GM19455 (cell line): ENCODE data around the gene PPP2R5C.
"Not testable (repeated sequence)": the region's sequence is repeated elsewhere in the genome, so short reads cannot be mapped to it uniquely, and the experiment has no call there.

Experiments
- ATAC-seq: cut with Tn5 transposase; IDR thresholded peaks from one replicate; pipeline ENCODE4 v1.9.1; 2021; ENCODE audit not compliant: unreplicated experiment

PPP2R5C gene

GRCh38 chr14:101761032-101761880 lies at the start of gene PPP2R5C:
TSS of gene PPP2R5C (plus strand) at chr14:101761709. CDS start at chr14:101761894, 185 bp downstream.
- ATAC-seq: peak; percentile 62

DNA sequence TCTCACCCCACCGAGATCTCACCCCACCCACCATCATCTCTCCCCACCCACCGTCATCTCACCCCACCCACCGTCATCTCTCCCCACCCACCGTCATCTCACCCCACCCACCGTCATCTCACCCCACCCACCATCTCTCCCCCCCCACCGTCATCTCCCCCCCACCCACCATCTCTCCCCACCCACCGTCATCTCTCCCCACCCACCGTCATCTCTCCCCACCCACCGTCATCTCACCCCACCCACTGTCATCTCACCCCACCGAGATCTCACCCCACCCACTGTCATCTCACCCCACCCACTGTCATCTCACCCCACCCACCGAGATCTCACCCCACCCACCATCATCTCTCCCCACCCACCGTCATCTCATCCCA lies 49.7 kb upstream of the PPP2R5C start:
- not testable (repeated sequence) for ATAC-seq

DNA sequence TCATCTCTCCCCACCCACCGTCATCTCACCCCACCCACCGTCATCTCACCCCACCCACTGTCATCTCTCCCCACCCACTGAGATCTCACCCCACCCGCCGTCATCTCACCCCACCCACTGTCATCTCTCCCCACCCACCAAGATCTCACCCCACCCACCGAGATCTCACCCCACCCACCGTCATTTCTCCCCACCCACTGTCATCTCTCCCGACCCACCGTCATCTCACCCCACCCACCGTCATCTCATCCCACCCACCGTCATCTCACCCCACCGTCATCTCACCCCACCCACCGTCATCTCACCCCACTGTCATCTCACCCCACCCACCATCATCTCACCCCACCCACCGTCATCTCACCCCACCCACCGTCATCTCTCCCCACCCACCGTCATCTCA lies 49.2 kb upstream of the PPP2R5C start:
- ATAC-seq: not testable (repeated sequence)

GRCh38 chr14:101713091-101713490 lies 48.4 kb upstream of the PPP2R5C start:
- not testable (repeated sequence) for ATAC-seq

DNA sequence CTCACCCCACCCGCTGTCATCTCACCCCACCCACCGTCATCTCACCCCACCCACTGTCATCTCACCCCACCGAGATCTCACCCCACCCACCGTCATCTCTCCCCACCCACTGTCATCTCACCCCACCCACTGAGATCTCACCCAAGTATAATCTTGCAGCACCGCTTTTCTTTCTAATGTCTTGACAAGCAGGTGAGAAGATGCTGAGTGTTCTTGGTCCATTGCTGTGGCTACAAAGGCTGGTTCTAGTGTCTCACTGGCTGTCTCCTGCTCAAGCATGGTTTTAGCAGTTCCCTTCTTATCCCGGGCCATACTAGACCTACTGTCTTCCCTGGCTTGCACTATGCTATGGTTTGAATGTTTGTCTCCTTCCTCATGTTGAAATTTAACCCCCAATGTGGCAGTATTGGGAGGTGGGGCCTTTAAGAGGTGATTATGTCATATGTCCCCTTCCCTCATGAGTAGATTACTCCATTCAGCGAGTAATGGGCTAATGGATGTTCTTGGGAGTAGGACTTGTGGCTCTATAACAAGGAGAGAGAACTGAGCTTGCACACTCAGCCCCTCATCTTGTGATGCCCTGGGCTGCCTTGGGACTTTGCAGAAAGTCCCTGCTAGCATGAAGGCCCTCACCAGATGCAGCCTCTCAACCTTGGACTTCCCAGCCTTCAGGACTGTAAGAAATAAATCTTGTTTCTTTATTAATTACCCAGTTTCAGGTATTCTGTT lies 47.7 kb upstream of the PPP2R5C start:
- no peak for ATAC-seq

- ATAC-seq: no peak
Observed at GRCh38 chr14:101714394-101714793, 47.1 kb upstream of the PPP2R5C start.

DNA sequence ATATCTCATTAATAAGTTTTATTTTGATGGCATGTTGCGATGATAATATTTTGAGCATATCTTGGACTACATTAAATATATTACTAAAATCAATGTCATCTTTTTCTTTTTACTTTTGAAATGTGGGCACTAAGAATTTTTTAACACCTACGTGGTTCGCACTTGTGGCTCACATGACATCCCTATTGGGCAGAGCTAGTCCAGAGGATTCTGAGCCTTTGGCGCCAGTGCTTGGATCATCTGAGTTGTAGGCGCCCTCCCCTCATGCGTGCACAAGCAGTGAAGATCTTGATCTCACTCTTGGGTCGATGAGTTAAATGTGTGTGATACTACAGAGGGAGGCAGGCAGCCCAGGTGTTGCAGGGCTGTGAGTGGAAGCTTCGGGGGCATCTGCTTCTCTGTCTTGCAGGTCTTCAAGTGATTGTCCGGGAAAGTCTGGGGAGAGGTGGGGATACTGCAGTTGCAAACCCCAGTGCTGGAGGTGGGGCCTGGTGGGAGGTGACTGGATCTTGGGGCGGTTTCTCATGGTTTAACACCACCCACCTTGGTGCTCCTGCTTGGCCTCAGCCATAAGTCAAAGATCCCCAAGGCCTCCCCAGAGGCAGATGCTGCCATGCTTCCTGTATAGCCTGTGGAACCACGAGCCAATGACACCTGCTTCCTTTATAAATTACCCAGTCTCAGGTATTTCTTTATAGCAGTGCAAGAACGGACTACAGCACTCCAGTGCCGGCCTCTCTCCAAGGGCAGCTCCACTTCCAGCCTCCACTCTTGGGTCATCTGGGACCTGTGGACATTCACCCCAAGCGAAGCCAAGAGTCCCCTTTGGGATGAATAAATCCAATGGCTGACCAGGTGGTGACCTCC lies 46.1 kb upstream of the PPP2R5C start:
- ATAC-seq: no peak

- ATAC-seq: no peak
Observed at GRCh38 chr14:101716077-101716950, 45.2 kb upstream of the PPP2R5C start.

DNA sequence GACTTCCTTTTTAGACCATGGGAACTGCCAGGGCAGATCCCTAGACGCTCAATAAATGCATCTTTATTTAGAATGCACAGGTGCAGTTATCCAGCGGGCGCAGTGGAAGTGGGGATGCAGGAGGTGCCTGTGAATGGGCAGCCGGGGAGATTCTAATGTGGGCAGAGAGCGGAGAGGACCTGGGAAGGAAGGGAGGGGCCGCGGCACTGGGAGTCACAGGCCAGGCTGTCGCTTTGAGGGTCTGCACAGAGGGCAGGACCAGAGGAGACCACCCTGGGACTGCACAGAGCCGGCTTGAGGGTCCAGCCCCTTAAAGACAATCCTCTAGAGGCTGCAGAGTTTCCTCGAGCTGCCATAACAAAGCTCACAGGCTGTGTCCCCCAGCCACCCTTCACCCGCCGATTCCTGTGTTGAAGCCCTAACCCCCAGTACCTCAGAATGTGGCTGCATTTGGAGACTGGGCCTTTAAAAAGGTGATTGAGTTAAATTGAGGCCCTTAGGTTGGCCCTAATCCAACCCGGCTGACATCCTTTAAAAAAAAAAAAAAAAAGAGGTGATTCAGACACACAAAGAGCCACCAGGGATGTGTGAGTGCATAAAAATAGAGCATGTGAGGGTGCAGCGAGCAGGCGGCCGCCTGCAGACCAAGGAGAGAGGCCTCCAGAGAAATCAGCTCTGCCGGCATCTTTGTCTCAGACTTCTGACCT lies 44.4 kb upstream of the PPP2R5C start:
- no peak for ATAC-seq

- no peak for ATAC-seq
Observed at GRCh38 chr14:101717663-101718490, 43.6 kb upstream of the PPP2R5C start.

GRCh38 chr14:101719045-101719645 lies 42.4 kb upstream of the PPP2R5C start:
- no peak for ATAC-seq

DNA sequence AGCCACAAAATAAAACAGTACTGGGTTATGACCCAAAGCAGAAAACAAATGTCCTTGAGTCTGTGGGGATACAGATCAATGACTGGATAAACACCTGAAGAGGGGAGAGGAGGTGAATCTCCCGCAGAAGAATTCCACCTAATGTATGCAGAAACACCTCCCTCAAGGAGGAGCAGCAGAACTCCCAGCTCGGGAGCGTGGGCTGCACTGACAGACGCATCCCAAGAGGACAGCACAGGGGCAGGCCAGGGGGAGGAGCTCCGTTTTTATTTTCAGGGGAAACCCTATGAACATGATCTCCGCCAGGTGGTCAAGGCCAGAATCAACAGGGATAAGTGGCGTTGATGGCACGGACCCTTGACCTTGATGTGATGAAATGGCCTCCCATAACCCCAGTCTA lies 41.8 kb upstream of the PPP2R5C start:
- ATAC-seq: no peak

GRCh38 chr14:101721111-101721510 lies 40.4 kb upstream of the PPP2R5C start:
- ATAC-seq: no peak

DNA sequence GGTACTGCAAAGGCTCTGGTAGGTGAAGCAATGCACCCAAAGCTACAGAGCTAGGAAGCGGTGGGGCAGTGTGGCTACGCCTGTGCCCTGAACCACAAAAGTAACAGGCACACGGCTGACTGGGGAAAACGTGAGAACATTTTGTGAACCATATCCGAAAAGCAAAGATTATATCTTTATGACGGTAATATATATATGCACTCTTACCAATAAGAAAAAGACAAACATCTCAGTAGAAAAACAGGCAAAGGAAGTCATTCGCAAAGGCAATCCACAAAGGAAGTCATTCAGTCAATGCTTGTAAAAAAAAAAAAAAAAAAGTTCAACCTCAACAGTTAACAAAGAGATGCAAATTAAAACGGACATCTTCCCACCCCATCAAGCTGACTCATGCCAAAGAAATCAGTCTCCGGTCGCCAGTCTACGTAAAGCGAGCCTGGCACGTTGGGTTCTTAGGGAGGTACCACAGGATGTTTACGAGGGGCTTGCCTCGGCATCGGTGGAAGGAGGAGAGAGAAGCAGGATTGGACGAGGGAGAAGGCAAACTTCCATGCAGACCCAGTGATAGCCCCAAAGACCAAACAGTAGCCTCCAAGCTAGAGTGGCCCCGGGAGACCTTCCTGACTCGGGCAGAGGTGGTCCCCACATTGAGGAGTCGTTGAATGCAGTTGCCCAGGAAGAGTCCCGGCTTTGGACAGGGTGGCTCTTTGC lies 39.4 kb upstream of the PPP2R5C start:
- ATAC-seq: no peak

DNA sequence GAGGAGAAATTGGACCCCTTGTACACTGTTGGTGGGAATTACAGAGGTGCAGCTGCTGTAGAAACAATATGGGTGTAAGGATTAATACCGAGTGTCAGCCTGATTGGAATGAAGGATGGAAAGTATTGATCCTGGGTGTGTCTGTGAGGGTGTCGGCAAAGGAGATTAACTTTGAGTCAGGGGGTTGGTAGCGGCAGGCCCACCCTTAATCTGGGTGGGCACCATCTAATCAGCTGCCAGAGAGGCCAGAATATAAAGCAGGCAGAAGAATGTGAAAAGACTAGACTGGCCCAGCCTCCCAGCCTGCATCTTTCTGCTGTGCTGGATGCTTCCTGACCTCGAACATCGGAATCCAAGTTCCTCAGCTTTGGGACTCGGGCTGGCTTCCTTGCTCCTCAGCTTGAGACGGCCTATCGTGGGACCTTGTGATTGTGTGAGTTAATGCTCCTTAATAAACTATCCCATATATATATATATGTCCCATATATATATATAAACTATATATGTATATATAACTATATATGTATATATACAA lies 38.4 kb upstream of the PPP2R5C start:
- no peak for ATAC-seq

- ATAC-seq: not testable (repeated sequence)
Observed at GRCh38 chr14:101725652-101726051, 35.9 kb upstream of the PPP2R5C start.

DNA sequence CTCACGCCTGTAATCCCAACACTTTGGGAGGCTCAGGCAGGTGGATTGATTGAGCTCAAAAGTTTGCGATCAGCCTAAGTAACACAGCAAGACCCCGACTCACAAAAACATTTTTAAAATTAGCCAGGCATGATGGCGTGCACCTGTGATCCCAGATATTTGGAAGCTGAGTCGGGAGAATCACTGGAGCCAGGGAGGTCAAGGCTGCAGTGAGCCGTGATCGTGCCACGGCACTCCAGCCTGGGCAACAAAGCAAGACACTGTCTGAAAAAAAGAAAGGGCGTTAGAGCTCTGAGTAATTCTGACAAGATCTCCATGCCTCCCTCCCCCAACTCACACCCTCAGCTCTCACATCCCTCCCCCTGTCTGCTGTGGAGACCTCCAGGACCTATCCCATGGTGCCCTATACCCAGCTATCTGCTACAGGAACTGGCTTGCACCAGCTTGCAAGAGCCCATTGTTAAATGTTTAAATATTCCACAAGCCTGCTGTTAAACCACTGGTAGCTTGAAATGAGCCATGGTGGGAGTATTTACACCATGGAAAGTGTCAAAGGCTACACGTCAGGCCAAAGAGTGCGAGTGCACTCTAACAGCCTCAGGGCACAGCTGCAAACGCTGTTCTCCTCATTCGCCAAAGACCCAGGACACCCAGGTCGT lies 35.1 kb upstream of the PPP2R5C start:
- ATAC-seq: no peak
